Thymus (tissue), 14 donors: ENCODE measurements around the gene GAS1. TPM values are rescaled to one million over a fixed set of nuclear protein-coding genes. Genes with fewer than 3 reads are reported as not detected.

Experiments used
- DNase-seq, 9 donors: peaks; one replicate each; pipeline ENCODE4 v3.0.0-alpha.2; 2013; ENCODE audit warnings: low spot score in 9 of 9, low read depth in 6 of 9, missing footprints in 1 of 9
- H3K27ac ChIP-seq, 2 donors: one replicate each; pipeline ENCODE4 v1.5.1; 2013; ENCODE audit warnings: control low read depth in 1 of 2, low read depth in 1 of 2, low read length in 1 of 2, mild to moderate bottlenecking in 1 of 2, moderate library complexity in 1 of 2
- H3K27me3 ChIP-seq, 2 donors: one replicate each; pipeline ENCODE4 v1.5.1; 2013; ENCODE audit warnings: low read length in 1 of 2; ENCODE audit not compliant: control insufficient read depth in 2 of 2, insufficient read depth in 1 of 2
- H3K36me3 ChIP-seq, 2 donors: one replicate each; pipeline ENCODE4 v1.5.1; 2013; ENCODE audit warnings: low read length in 1 of 2, mild to moderate bottlenecking in 1 of 2, moderate library complexity in 1 of 2; ENCODE audit not compliant: control insufficient read depth in 2 of 2, insufficient read depth in 2 of 2
- H3K4me1 ChIP-seq, 2 donors: one replicate each; pipeline ENCODE4 v1.5.1; 2013; ENCODE audit warnings: low read length in 2 of 2; ENCODE audit not compliant: control insufficient read depth in 2 of 2, insufficient read depth in 2 of 2
- H3K4me3 ChIP-seq, 2 donors: one replicate each; pipeline ENCODE4 v1.5.1; 2013; ENCODE audit warnings: low read length in 2 of 2, control low read depth in 1 of 2, mild to moderate bottlenecking in 1 of 2
- H3K9me3 ChIP-seq, 2 donors: one replicate each; pipeline ENCODE4 v1.5.1; 2013; ENCODE audit warnings: low read length in 1 of 2, mild to moderate bottlenecking in 1 of 2; ENCODE audit not compliant: control insufficient read depth in 2 of 2, insufficient read depth in 1 of 2
- WGBS: extraction: QIAGEN DNeasy Blood & Tissue Kit; methylation state at CpG from one replicate; pipeline ENCODE4 v1.1.7; 2013; 5-methylcytosine and 5-hydroxymethylcytosine counted together
- long read RNA-seq, 10 donors: transcript quantifications; one replicate each; lab custom pipeline, GENCODE V29; 2026
- polyA plus RNA-seq: library from polyadenylated mRNA; stranded (reverse); fragments of 200-250 nt; gene quantifications from one replicate; pipeline ENCODE4 v1.2.3, GENCODE V29; 2013
- total RNA-seq: library from RNA; stranded (reverse); fragments of 120-200 nt; gene quantifications from one replicate; pipeline ENCODE4 v1.2.4, GENCODE V29; 2013
- donor health status: healthy.

The GAS1 gene, protein sequence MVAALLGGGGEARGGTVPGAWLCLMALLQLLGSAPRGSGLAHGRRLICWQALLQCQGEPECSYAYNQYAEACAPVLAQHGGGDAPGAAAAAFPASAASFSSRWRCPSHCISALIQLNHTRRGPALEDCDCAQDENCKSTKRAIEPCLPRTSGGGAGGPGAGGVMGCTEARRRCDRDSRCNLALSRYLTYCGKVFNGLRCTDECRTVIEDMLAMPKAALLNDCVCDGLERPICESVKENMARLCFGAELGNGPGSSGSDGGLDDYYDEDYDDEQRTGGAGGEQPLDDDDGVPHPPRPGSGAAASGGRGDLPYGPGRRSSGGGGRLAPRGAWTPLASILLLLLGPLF
- total RNA-seq (9.1 TPM), polyA plus RNA-seq (64.3 TPM)
- long read RNA-seq, donor 1, partial matches to known transcripts, result 0 of 1 reads
- long read RNA-seq, donor 1, other reads (novel, unspliced or antisense), result 0 of 1 reads
- long read RNA-seq, donor 2, result 0 reads
- long read RNA-seq, donor 3, transcript GAS1-201 (1 exons, 2,827 nt), result major isoform, 19 of 19 reads
- long read RNA-seq, donor 3, partial matches to known transcripts, result 0 of 19 reads
- long read RNA-seq, donor 3, other reads (novel, unspliced or antisense), result 0 of 19 reads
- long read RNA-seq, donor 4, transcript GAS1-201 (1 exons, 2,827 nt), result major isoform, 13 of 13 reads
- long read RNA-seq, donor 4, partial matches to known transcripts, result 0 of 13 reads
- long read RNA-seq, donor 4, other reads (novel, unspliced or antisense), result 0 of 13 reads
- long read RNA-seq, donor 5, transcript GAS1-201 (1 exons, 2,827 nt), result major isoform, 25 of 25 reads
- long read RNA-seq, donor 5, partial matches to known transcripts, result 0 of 25 reads
- long read RNA-seq, donor 5, other reads (novel, unspliced or antisense), result 0 of 25 reads
- long read RNA-seq, donor 6, transcript GAS1-201 (1 exons, 2,827 nt), result major isoform, 19 of 19 reads
- long read RNA-seq, donor 6, partial matches to known transcripts, result 0 of 19 reads
- long read RNA-seq, donor 6, other reads (novel, unspliced or antisense), result 0 of 19 reads
- long read RNA-seq, donor 7, transcript GAS1-201 (1 exons, 2,827 nt), result major isoform, 8 of 8 reads
- long read RNA-seq, donor 7, partial matches to known transcripts, result 0 of 8 reads
- long read RNA-seq, donor 7, other reads (novel, unspliced or antisense), result 0 of 8 reads
- long read RNA-seq, donor 8, transcript GAS1-201 (1 exons, 2,827 nt), result major isoform, 6 of 6 reads
- long read RNA-seq, donor 8, partial matches to known transcripts, result 0 of 6 reads
- long read RNA-seq, donor 8, other reads (novel, unspliced or antisense), result 0 of 6 reads
- long read RNA-seq, donor 9, partial matches to known transcripts, result 0 of 3 reads
- long read RNA-seq, donor 9, other reads (novel, unspliced or antisense), result 0 of 3 reads
- long read RNA-seq, donor 10, transcript GAS1-201 (1 exons, 2,827 nt), result major isoform, 11 of 11 reads
- long read RNA-seq, donor 10, partial matches to known transcripts, result 0 of 11 reads
- long read RNA-seq, donor 10, other reads (novel, unspliced or antisense), result 0 of 11 reads

DNA sequence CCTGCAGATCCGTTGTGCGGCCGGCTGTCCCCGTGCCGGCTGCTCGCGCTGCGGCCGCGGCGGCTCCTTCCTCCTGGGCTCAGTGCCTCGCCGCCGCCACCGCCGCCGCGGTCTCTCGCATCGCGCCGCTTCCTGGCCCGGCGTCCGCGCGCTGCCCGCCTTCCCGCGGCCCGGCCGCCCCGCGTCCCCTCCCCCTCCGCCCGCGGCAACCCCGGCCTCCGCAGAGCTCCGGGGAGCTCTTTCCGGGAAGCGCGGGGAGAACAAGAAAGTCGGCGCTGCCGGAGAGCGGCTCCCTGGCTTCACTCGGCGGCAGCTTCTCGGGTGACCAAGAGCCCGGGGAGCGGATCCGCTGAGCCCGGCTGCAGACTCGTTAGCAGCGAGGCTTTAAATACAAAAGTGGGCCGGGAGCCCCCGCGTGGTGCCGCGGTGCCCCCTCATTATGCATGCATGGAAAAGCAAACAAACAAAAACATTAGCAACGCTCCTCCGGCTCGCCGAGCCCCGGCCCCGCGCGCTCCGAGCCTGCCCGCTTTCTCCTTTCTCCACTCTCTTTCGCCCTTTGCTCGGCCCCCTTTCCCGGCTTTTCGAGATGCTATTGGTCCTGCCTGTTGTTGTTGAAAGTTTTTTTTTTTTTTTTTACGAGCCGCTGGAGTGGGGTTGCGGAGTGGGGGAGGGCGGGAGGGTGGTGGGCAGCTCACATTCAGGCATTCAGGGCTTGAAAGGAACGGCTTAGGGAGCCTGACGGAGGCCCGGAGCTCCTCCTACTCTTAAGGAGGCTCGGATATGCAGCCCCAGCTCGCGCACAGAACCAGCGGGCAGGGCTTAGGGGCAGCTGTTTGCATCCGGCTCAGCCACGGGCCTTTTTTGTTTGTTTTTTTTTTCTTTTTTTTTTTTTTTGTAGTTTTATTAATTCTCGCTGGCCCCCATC, at the start of gene GAS1:
Gene GAS1, minus strand, starts transcription at position 361 of the 928 bp plus-strand sequence. CDS start 727 bp downstream, outside the sequence.
- Histone ChIP-seq H3K27me3 (peaks cover 31 to 38% of the 10 kb centered on the region in 2 donors), H3K9me3 (peaks cover 0 to 1% of the 10 kb centered on the region in 2 donors), H3K27ac (peak within 1 kb of the TSS; percentile 78 to 81), H3K36me3 (no peaks in the 10 kb centered on the region), H3K4me1 (peaks cover 7 to 17% of the 10 kb centered on the region in 2 donors), H3K4me3 (peak within 1 kb of the TSS; percentile 61 to 75)
- WGBS, result under 1% methylated on average over 89 of the region's 89 CpGs
- DNase-seq, result peak; percentile 49 to 88 (median 73)

DNA sequence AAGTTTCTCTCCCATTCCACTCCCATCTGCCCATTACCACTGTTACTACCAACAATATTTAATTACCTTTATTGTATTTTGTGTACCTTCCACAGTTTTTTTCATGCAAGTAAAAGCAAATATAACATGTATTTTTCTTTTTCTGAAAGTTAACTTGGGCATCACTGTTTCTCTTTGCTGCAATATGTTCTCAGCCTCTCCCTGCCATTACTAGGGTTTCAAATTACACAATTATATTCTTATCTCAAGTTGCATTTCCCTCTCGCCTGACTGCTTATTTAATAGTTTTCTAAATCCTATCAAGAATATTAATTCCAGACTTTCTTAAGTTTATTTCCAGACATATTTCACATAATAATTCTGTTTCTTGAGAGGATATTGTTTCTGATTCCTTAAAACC, 46.9 kb upstream of the GAS1 start:
- no peak overlapping the region for H3K27ac ChIP-seq
- DNase-seq, result no peak
- WGBS, result 88% methylated on average over 1 of the region's 1 CpG

DNA sequence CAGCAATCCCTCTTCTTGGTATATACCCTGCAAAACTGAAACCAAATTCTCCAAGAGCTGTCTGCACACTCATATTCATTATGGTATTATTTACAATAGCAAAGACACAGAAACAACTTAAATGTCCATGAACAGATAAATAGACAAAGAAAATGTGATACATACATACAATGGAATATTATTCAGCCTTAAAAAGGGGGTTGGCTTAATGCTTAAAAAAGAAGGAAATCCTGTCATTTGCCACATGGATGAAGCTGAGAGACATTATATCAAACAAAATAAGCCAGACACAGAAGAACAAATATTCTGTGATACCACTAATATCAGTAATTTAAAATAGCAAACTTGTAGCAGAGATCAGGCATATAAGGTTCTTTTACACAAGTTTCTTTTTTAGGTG, 46.5 kb upstream of the GAS1 start:
- no peak for DNase-seq
- H3K27ac ChIP-seq, result no peak overlapping the region
- no peaks in the 10 kb centered on the region for H3K9me3 ChIP-seq
- no peaks in the 10 kb centered on the region for H3K27me3 ChIP-seq
- no peaks in the 10 kb centered on the region for H3K36me3 ChIP-seq
- H3K4me3 ChIP-seq, result no peak overlapping the region
- peaks cover 0 to 2% of the 10 kb centered on the region in 2 donors for H3K4me1 ChIP-seq

More for the DNA sequence above, 46.9 kb upstream of the GAS1 start:
- Histone ChIP-seq H3K9me3 (no peaks in the 10 kb centered on the region), H3K4me1 (peaks cover 0 to 2% of the 10 kb centered on the region in 2 donors), H3K36me3 (no peaks in the 10 kb centered on the region), H3K27me3 (no peaks in the 10 kb centered on the region), H3K4me3 (no peak overlapping the region)

DNA sequence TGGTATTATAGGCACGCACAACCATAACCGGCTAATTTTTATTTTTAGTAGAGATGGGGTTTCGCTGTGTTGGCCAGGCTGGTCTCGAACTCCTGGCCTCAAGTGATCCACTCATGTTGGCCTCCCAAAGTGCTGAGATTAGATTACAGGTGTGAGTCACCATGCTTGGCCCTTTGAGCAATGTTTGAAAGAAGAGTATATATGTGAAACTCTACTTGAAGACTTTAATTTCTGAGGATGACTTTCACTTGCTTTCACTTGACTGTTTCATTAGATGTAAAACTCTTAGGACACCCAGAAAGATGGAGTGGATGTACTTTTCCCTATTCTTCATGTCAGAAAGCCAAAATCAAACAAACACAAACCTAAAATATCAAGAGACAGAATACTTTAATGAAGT, 43.8 kb upstream of the GAS1 start:
- H3K4me1 ChIP-seq, result peaks cover 0 to 2% of the 10 kb centered on the region in 2 donors
- no peaks in the 10 kb centered on the region for H3K36me3 ChIP-seq
- DNase-seq, result no peak
- H3K27ac ChIP-seq, result no peak overlapping the region
- no peak overlapping the region for H3K4me3 ChIP-seq
- no peaks in the 10 kb centered on the region for H3K9me3 ChIP-seq
- no peaks in the 10 kb centered on the region for H3K27me3 ChIP-seq
- WGBS, result 73% methylated on average over 4 of the region's 4 CpGs

DNA sequence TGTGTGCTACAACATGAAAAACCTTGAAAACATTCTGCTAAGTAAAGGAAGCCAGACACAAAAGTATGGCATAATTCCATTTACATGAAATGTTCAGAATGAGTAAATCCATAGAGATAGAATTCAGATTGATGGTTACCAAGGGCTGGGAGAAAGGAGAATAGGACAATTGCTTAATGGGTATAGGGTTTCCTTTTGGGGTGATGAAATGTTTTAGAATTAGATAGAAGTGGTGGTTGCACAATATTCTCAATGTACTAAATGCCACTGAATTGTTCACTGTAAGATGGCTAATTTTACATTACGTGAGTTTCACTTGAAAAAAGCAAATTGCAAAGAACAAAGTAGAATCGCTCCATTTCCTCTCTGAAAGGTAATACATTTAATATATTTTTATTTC, 43.0 kb upstream of the GAS1 start:
- Histone ChIP-seq H3K27ac (no peak overlapping the region), H3K4me3 (no peak overlapping the region), H3K9me3 (no peaks in the 10 kb centered on the region), H3K27me3 (no peaks in the 10 kb centered on the region), H3K4me1 (peaks cover 0 to 4% of the 10 kb centered on the region in 2 donors), H3K36me3 (no peaks in the 10 kb centered on the region)
- no peak for DNase-seq
- WGBS, result 93% methylated on average over 2 of the region's 2 CpGs

DNA sequence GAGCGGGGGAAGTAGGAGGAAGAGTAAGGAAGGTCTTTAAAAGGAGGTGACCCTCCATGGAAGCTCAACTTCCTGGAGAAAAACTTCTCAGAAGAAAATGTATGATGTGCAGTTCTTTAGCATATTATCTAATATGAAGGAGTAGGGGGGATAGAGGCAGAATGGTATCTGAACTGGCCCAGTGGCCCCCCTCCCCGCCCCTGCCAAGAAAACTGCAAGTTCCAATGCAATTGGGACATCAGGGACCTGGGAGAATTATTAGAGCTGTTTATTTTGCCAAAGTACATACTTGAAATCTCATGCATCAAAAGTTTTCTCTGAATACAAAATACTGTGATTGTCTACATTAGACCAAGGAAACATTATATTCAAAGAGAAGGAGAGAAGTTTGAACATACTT, 40.6 kb upstream of the GAS1 start:
- no peaks in the 10 kb centered on the region for H3K27me3 ChIP-seq
- no peak for DNase-seq
- no peaks in the 10 kb centered on the region for H3K36me3 ChIP-seq
- H3K9me3 ChIP-seq, result no peaks in the 10 kb centered on the region
- peaks cover 0 to 8% of the 10 kb centered on the region in 2 donors for H3K4me1 ChIP-seq
- H3K27ac ChIP-seq, result no peak overlapping the region
- 85% methylated on average over 2 of the region's 2 CpGs for WGBS
- no peak overlapping the region for H3K4me3 ChIP-seq

DNA sequence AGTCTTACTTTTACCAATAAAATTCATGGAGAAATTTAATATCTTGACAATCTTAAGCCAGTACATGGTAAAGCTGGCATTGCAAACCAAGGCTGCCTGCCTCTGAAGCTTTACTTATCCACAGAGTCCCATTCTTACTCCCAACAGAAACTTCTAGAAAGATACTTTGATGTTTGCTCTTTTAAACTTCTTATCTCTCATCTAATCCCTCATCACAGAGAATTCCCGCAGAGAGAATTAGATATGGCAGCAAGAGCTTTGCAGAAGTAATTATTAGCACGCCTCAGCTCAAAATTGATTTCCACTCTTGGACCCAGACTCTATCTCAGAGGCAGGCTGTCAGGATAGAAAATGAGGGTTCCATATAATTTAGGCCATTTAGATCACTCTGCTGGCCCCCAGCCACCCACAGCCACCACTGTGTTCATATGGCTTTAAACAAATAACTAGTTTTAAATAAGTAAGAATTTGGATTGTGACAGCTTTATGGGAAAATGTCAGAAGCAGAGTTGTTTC, 37.9 kb upstream of the GAS1 start:
- 96% methylated on average over 2 of the region's 2 CpGs for WGBS
- no peak overlapping the region for H3K27ac ChIP-seq

More for the DNA sequence above, 37.9 kb upstream of the GAS1 start:
- no peak overlapping the region for H3K4me3 ChIP-seq
- H3K4me1 ChIP-seq, result peaks cover 0 to 8% of the 10 kb centered on the region in 2 donors
- H3K27me3 ChIP-seq, result no peaks in the 10 kb centered on the region
- DNase-seq, result no peak
- no peaks in the 10 kb centered on the region for H3K36me3 ChIP-seq
- H3K9me3 ChIP-seq, result no peaks in the 10 kb centered on the region
